Peyer's patch (tissue), 4 donors: ENCODE measurements around the gene PEX16.

ENCODE experiments used
- CTCF ChIP-seq, 6 experiments: fragments of 450-650 bp in 4 of 6; fragments of 200-600 bp in 2 of 6; sonication (generic) in 1 of 6; IDR thresholded peaks; one replicate each; pipeline ENCODE4 v1.5.1; 2017 to 2019; ENCODE audit warnings: antibody characterized with exemption in 6 of 6, mild to moderate bottlenecking in 3 of 6, moderate library complexity in 1 of 6
- POLR2A ChIP-seq, 2 donors: fragments of 450-650 bp; IDR thresholded peaks; one replicate each; pipeline ENCODE4 v1.5.1; 2017; ENCODE audit warnings: antibody characterized with exemption in 2 of 2, mild to moderate bottlenecking in 2 of 2, moderate library complexity in 2 of 2

GRCh38 chr11:45880772-45881570, 36.7 kb downstream of the PEX16 start:
- TF ChIP-seq CTCF (IDR thresholded peaks at IDR 0.05): no peak
- no peak for TF ChIP-seq POLR2A (IDR thresholded peaks at IDR 0.05)
